ENCODE data around the gene ICAM4.

ICAM4 gene

DNA sequence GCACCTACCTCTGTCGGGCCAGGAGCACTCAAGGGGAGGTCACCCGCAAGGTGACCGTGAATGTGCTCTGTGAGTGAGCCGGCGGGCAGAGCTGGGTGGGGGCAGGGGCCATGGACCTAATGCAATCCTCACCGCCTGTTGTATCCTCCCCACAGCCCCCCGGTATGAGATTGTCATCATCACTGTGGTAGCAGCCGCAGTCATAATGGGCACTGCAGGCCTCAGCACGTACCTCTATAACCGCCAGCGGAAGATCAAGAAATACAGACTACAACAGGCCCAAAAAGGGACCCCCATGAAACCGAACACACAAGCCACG is 1.8 kb upstream of the ICAM4 start:
- TF ChIP-seq Cebpa-rat (IDR thresholded peaks at IDR 0.05), result no peak
- Histone ChIP-seq H3K4me2 (peak overlapping the region in 8 of 11 experiments; percentile 84 to 96 (median 90); a peak in 12 of 22 replicates), H3K27ac (peak overlapping the region in 3 of 11 experiments; percentile 64 to 77 (median 76); a peak in 3 of 22 replicates), H4K20me1 (peaks cover 0 to 83% (median 13%) of the 10 kb centered on the region in 11 experiments; a peak in 15 of 22 replicates), H3K4me1 (peaks cover 54 to 97% (median 59%) of the 10 kb centered on the region in 10 experiments), H3K9me3 (replicated peaks in 1 of 11) (peaks cover 0 to 7% (median 0%) of the 10 kb centered on the region in 11 experiments; a peak in 3 of 22 replicates), H3K36me3 (peaks cover 24 to 63% (median 39%) of the 10 kb centered on the region in 11 experiments), H3K27me3 (peaks cover 25 to 38% (median 34%) of the 10 kb centered on the region in 11 experiments), H3K4me3 (no peak overlapping the region), H3K9ac (no peak overlapping the region)

GRCh38 chr19:10285393-10285792 is 1.4 kb upstream of the ICAM4 start:
- Histone ChIP-seq H3K9me3 (replicated peaks in 1 of 11) (peaks cover 0 to 7% (median 0%) of the 10 kb centered on the region in 11 experiments; a peak in 3 of 22 replicates), H4K20me1 (peaks cover 4 to 83% (median 17%) of the 10 kb centered on the region in 11 experiments; a peak in 19 of 22 replicates), H3K9ac (peak overlapping the region in 3 of 11 experiments; percentile 27 to 72 (median 45); a peak in 3 of 22 replicates), H3K4me3 (no peak overlapping the region), H3K4me2 (peak overlapping the region; percentile 18 to 96 (median 88); a peak in 21 of 22 replicates), H3K36me3 (peaks cover 24 to 58% (median 39%) of the 10 kb centered on the region in 11 experiments), H3K27me3 (peaks cover 30 to 42% (median 39%) of the 10 kb centered on the region in 11 experiments), H3K27ac (peak overlapping the region in 8 of 11 experiments; percentile 51 to 77 (median 66); a peak in 13 of 22 replicates), H3K4me1 (peaks cover 54 to 97% (median 59%) of the 10 kb centered on the region in 10 experiments)
- no peak for TF ChIP-seq Cebpa-rat (IDR thresholded peaks at IDR 0.05)

- peak overlapping the region; percentile 83 to 96 (median 88) for H3K4me2 ChIP-seq
- peaks cover 19 to 27% (median 24%) of the 10 kb centered on the region in 11 experiments for H3K36me3 ChIP-seq
- peak overlapping the region in 4 of 11 experiments; percentile 12 to 30 (median 24); a peak in 3 of 22 replicates for H3K9ac ChIP-seq
- no peak for TF ChIP-seq Cebpa-rat (IDR thresholded peaks at IDR 0.05)
- H3K4me1 ChIP-seq, result peaks cover 80 to 100% (median 86%) of the 10 kb centered on the region in 10 experiments
- no peak overlapping the region for H3K27ac ChIP-seq
- H3K9me3 ChIP-seq (replicated peaks in 1 of 11), result peaks cover 0 to 20% (median 4%) of the 10 kb centered on the region in 11 experiments; a peak in 8 of 22 replicates
- H3K4me3 ChIP-seq, result peak overlapping the region; percentile 38 to 67 (median 52)
- peaks cover 24 to 77% (median 40%) of the 10 kb centered on the region in 11 experiments for H4K20me1 ChIP-seq
- peaks cover 63 to 76% (median 72%) of the 10 kb centered on the region in 11 experiments for H3K27me3 ChIP-seq
Observed at GRCh38 chr19:10288662-10289166, 2.0 kb downstream of the ICAM4 start.

DNA sequence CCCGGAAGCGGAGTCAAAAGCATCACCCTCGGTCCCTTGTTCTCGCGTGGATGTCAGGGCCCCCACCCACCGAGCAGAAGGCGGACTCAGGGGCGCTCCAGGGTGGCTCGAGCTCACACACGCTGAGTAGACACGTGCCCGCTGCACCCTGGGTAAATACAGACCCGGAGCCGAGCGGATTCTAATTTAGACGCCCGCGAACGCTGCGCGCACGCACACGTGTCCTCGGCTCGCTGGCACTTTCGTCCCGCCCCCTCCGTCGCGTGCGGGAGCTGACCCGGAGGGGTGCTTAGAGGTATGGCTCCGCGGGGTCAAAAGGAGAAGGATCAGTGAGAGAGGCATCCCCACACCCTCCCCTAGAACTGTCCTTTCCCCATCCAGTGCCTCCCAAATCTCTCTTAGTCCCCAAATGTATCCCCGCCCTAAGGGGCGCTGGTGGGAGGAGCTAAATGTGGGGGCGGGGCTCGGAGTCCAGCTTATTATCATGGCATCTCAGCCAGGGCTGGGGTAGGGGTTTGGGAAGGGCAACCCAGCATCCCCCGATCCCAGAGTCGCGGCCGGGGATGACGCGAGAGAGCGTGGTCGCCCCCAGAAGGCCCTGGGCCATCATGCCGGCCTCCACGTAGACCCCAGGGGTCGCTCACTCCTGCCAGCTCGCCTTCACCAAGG is 2.5 kb downstream of the ICAM4 start:
- peak overlapping the region; percentile 38 to 67 (median 52) for H3K4me3 ChIP-seq
- peak overlapping the region; percentile 83 to 96 (median 88) for H3K4me2 ChIP-seq
- no peak overlapping the region for H3K27ac ChIP-seq
- H3K27me3 ChIP-seq, result peaks cover 69 to 82% (median 78%) of the 10 kb centered on the region in 11 experiments
- TF ChIP-seq Cebpa-rat (IDR thresholded peaks at IDR 0.05), result no peak
- H4K20me1 ChIP-seq, result peaks cover 23 to 77% (median 35%) of the 10 kb centered on the region in 11 experiments
- H3K9ac ChIP-seq, result peak overlapping the region in 4 of 11 experiments; percentile 12 to 30 (median 24); a peak in 3 of 22 replicates
- peaks cover 80 to 100% (median 89%) of the 10 kb centered on the region in 10 experiments for H3K4me1 ChIP-seq
- peaks cover 15 to 21% (median 18%) of the 10 kb centered on the region in 11 experiments for H3K36me3 ChIP-seq
- H3K9me3 ChIP-seq (replicated peaks in 1 of 11), result peaks cover 0 to 21% (median 4%) of the 10 kb centered on the region in 11 experiments; a peak in 8 of 22 replicates

- Histone ChIP-seq H3K9ac (peak within 1 kb of the TSS in 5 of 11 experiments; percentile 12 to 39 (median 29); a peak in 4 of 22 replicates), H3K27me3 (peaks cover 75 to 87% (median 84%) of the 10 kb centered on the region in 11 experiments)
Observed at GRCh38 chr19:10289836-10290356, 3.1 kb downstream of the ICAM4 start, which contains the start of gene ICAM5. ICAM5 (plus strand) TSS chr19:10289952; CDS start chr19:10290044, 92 bp downstream.

GRCh38 chr19:10290357-10290875 is 3.7 kb downstream of the ICAM4 start:
- H3K27me3 ChIP-seq, result peaks cover 80 to 93% (median 89%) of the 10 kb centered on the region in 11 experiments
- H3K4me1 ChIP-seq, result peaks cover 79 to 100% (median 89%) of the 10 kb centered on the region in 10 experiments

More at GRCh38 chr19:10289836-10290356, 3.1 kb downstream of the ICAM4 start, which contains the start of gene ICAM5:
- H3K4me3 ChIP-seq, result peak within 1 kb of the TSS; percentile 39 to 67 (median 53)
- H3K27ac ChIP-seq, result no peak within 1 kb of the TSS
- H3K9me3 ChIP-seq (replicated peaks in 1 of 11), result peaks cover 0 to 21% (median 4%) of the 10 kb centered on the region in 11 experiments; a peak in 8 of 22 replicates
- TF ChIP-seq Cebpa-rat (IDR thresholded peaks at IDR 0.05), result no peak
- peak within 1 kb of the TSS; percentile 83 to 96 (median 88) for H3K4me2 ChIP-seq
- peaks cover 79 to 100% (median 87%) of the 10 kb centered on the region in 10 experiments for H3K4me1 ChIP-seq
- peaks cover 9 to 15% (median 12%) of the 10 kb centered on the region in 11 experiments for H3K36me3 ChIP-seq
- peaks cover 17 to 74% (median 33%) of the 10 kb centered on the region in 11 experiments for H4K20me1 ChIP-seq

GRCh38 chr19:10290876-10291553 is 4.3 kb downstream of the ICAM4 start:
- H3K27me3 ChIP-seq, result peaks cover 86 to 99% (median 95%) of the 10 kb centered on the region in 11 experiments
- no peak overlapping the region for H3K27ac ChIP-seq
- peak overlapping the region in 6 of 11 experiments; percentile 17 to 57 (median 36); a peak in 9 of 22 replicates for H3K9ac ChIP-seq

More at GRCh38 chr19:10290357-10290875, 3.7 kb downstream of the ICAM4 start:
- peak overlapping the region; percentile 39 to 67 (median 53); a peak in 18 of 20 replicates for H3K4me3 ChIP-seq
- peak overlapping the region in 1 of 11 experiments; percentile 39; a peak in 1 of 22 replicates for H3K9ac ChIP-seq
- H3K9me3 ChIP-seq (replicated peaks in 1 of 11), result peaks cover 0 to 21% (median 4%) of the 10 kb centered on the region in 11 experiments; a peak in 8 of 22 replicates
- H4K20me1 ChIP-seq, result peaks cover 11 to 69% (median 35%) of the 10 kb centered on the region in 11 experiments
- no peak overlapping the region for H3K27ac ChIP-seq
- peaks cover 4 to 10% (median 7%) of the 10 kb centered on the region in 11 experiments for H3K36me3 ChIP-seq
- no peak for TF ChIP-seq Cebpa-rat (IDR thresholded peaks at IDR 0.05)
- peak overlapping the region; percentile 83 to 96 (median 88) for H3K4me2 ChIP-seq

More at GRCh38 chr19:10290876-10291553, 4.3 kb downstream of the ICAM4 start:
- peak overlapping the region; percentile 39 to 67 (median 53) for H3K4me3 ChIP-seq
- H3K36me3 ChIP-seq, result peaks cover 0 to 4% (median 1%) of the 10 kb centered on the region in 11 experiments; a peak in 12 of 22 replicates
- no peak for TF ChIP-seq Cebpa-rat (IDR thresholded peaks at IDR 0.05)
- H3K9me3 ChIP-seq (replicated peaks in 1 of 11), result peaks cover 0 to 21% (median 4%) of the 10 kb centered on the region in 11 experiments; a peak in 8 of 22 replicates
- peaks cover 5 to 72% (median 36%) of the 10 kb centered on the region in 11 experiments for H4K20me1 ChIP-seq
- H3K4me2 ChIP-seq, result peak overlapping the region; percentile 83 to 96 (median 88)
- H3K4me1 ChIP-seq, result peaks cover 79 to 100% (median 89%) of the 10 kb centered on the region in 10 experiments
